GM18861 (cell line): Measurements from ENCODE around the gene PCDHGA12.

Source experiments
- ATAC-seq: cut with Tn5 transposase; IDR thresholded peaks from one replicate; pipeline ENCODE4 v1.9.1; 2021; ENCODE audit not compliant: unreplicated experiment

Gene PCDHGA12

DNA sequence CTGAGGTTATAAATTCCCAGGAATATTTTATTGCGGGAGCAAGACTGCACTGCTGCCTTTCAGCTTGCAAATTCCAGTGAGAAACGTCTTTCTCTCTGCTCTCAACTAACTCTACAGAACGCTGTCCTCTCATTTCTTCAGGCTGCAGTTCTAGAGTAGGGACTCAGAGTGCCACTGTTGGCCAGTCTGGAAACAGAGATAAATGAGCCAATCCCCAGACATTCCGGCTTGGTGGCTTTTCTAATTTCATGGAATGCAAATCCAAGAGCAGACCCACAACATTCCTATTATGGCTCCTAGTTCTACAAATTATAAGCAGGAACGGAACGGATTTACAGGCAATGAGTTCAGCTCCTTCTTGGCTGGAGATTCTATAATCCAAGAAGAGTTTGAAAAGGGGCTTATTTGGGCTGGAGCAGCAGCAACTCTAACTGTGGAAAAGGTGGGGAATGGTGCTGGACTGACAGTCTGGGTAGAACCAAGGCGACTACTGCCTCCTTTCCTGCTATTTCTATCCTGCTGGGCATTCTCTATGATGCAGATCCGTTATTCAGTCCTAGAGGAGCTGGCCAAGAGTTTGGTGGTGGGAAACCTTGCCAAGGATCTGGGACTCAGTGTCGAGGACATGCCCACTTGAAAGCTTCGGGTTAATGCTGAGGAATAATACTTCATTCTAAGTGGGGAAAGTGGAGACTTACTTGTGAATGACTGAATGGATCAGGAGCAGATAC lies 9.3 kb downstream of the PCDHGA12 start:
- no peak for ATAC-seq

DNA sequence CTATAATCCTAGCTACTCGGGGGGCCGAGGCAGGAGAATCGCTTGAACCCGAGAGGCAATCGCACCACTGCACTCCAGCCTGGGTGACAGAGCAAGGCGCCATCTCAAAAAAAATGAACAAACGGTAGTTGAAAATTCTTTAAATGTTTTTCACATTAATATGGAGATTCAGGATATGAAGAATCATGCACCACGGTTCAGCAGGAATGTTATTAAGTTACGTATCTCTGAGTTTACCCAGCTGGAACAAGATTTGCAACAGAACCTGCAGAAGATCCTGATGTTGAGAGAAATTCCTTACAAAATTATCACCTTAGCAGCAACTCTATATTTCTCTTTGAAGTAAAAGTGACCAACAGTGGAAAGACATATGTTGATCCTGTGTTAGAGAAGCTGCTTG lies 10.0 kb downstream of the PCDHGA12 start:
- ATAC-seq: no peak

DNA sequence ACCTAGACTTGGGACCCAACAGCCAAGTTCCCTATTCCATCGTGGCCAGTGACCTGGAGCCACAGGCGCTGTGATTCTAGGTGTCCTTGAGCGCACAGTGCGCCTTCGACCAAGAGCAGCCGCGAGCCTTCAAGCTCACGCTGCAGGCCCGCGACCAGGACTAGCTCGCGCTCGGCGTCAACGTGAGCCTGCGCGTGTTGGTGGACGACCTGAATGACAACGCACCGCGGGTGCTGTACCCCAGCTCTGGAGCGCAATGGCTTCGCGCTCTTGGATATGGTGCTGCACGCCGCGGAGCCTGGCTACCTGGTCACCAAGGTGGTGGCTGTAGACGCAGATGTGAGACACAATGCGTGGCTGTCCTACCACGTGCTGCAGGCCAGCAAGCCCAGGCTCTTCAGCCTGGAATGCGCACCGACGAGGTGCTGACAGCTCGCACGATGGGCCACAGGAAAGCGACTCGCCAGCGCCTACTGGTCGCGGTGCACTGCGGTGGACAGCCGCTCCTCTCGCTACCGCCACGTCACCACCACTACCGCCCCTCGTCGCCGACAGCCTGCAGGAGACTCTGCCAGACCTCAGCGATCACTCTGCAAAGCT lies 11.4 kb downstream of the PCDHGA12 start:
- ATAC-seq: no peak

DNA sequence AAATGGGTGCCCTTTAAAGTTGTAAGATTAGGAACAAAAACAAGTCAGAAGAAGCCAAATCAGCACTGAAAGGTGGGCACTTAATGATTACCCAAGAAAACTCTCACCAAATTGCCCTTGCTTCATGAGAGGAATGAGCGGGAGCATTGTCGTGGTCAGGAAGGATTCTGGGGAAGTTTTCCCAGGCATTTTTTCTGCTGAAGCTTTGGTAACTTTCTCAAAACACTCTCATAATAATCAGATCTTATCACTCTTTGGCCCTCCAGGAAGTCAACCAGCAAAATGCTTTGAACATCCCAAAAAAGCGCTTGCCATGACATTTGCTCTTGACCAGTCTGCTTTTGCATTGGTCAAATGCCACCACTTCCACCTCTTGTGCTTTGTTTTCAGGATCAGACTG lies 35.0 kb downstream of the PCDHGA12 start:
- ATAC-seq: no peak

DNA sequence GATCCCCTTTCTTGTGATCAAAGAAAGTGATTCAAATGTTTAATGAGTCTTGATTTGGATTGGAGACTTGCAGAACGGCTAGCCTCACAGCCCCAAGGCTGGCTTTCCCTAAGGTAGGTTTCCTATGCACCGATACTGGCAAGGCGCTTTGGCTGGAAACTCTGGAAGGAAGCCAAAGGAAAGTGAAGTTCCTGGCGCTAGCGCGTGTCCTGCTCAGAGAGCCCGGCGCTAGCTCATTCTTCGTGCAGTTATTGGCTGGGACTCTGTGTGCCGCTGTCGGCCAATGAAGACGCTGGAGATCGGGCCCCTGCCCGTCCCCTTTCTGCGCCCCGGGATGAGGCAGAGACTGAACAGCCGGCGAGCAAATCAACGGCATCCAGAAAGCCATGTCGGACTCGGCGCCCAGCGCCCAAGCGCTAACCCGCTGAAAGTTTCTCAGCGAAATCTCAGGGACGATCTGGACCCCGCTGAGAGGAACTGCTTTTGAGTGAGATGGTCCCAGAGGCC lies 45.4 kb downstream of the PCDHGA12 start, which contains the start of gene PCDHGC3:
Gene PCDHGC3 (plus strand): TSS at position 342 of the 507 bp plus-strand sequence. CDS start 151 bp downstream, at position 493.
- peak; percentile 99 for ATAC-seq

DNA sequence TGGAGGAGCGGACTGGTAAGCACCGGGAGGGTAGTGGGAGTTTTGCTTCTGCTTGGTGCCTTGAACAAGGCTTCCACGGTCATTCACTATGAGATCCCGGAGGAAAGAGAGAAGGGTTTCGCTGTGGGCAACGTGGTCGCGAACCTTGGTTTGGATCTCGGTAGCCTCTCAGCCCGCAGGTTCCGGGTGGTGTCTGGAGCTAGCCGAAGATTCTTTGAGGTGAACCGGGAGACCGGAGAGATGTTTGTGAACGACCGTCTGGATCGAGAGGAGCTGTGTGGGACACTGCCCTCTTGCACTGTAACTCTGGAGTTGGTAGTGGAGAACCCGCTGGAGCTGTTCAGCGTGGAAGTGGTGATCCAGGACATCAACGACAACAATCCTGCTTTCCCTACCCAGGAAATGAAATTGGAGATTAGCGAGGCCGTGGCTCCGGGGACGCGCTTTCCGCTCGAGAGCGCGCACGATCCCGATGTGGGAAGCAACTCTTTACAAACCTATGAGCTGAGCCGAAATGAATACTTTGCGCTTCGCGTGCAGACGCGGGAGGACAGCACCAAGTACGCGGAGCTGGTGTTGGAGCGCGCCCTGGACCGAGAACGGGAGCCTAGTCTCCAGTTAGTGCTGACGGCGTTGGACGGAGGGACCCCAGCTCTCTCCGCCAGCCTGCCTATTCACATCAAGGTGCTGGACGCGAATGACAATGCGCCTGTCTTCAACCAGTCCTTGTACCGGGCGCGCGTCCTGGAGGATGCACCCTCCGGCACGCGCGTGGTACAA lies 46.0 kb downstream of the PCDHGA12 start:
- ATAC-seq: no peak

DNA sequence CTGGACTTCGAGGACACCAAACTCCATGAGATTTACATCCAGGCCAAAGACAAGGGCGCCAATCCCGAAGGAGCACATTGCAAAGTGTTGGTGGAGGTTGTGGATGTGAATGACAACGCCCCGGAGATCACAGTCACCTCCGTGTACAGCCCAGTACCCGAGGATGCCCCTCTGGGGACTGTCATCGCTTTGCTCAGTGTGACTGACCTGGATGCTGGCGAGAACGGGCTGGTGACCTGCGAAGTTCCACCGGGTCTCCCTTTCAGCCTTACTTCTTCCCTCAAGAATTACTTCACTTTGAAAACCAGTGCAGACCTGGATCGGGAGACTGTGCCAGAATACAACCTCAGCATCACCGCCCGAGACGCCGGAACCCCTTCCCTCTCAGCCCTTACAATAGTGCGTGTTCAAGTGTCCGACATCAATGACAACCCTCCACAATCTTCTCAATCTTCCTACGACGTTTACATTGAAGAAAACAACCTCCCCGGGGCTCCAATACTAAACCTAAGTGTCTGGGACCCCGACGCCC lies 46.8 kb downstream of the PCDHGA12 start:
- no peak for ATAC-seq

DNA sequence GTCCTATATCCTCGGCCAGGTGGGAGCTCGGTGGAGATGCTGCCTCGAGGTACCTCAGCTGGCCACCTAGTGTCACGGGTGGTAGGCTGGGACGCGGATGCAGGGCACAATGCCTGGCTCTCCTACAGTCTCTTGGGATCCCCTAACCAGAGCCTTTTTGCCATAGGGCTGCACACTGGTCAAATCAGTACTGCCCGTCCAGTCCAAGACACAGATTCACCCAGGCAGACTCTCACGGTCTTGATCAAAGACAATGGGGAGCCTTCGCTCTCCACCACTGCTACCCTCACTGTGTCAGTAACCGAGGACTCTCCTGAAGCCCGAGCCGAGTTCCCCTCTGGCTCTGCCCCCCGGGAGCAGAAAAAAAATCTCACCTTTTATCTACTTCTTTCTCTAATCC lies 47.5 kb downstream of the PCDHGA12 start:
- no peak for ATAC-seq

DNA sequence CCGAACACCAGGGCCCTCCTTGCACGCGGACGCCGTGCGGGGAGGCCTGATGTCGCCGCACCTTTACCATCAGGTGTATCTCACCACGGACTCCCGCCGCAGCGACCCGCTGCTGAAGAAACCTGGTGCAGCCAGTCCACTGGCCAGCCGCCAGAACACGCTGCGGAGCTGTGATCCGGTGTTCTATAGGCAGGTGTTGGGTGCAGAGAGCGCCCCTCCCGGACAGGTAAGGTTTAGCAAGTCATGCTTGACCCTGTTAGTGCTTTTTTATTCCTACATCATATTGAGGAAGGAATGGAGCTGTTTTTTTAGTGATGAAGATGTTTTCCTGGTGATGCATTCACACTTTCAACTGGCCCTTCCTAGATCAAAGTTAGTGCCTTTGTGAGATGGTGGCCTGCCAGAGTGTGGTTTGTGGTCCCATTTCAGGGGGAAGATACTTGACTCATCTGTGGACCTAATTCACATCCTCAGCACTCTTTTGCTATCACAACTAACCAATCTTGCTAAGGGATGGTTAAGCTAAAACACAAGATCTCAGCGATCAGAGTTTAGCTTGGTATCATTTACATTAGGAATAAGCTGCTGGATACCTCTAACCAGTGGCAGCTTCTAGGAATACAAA lies 48.1 kb downstream of the PCDHGA12 start:
- ATAC-seq: no peak

DNA sequence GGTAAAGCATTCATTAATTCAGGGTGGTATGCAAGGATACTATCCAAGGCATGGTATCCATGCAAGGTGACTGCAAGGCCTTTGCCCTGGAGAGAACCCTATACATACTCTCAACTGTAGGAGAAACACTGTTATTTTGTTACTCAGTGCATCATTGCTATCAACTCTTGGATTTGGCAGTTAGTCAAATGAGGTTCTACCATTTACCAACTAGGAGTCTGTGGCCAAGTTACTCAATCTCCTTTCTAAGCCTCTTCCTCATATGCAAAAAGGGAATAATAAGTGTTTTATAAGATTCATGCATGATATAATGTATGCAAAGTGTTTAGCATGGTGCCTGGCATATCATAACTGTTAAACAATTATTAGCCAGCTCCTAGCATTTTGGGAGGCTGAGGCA lies 49.5 kb downstream of the PCDHGA12 start:
- ATAC-seq: no peak
